Upper lobe of left lung (tissue), 4 donors: ENCODE data around the gene COA7.

Experiments
- POLR2A ChIP-seq, 4 donors: fragments of 450-650 bp; IDR thresholded peaks; one replicate each; pipeline ENCODE4 v1.5.1; 2016 to 2017; ENCODE audit warnings: antibody characterized with exemption in 4 of 4, mild to moderate bottlenecking in 2 of 4
- POLR2AphosphoS5 ChIP-seq, 2 donors: sonication (generic); formaldehyde crosslinking; IDR thresholded peaks; one replicate each; pipeline ENCODE4 v1.5.1; 2017; ENCODE audit warnings: antibody characterized with exemption in 2 of 2
- TF ChIP-seq, protein P1 (sequence below), 6 experiments: fragments of 450-650 bp in 4 of 6; fragments of 200-600 bp in 2 of 6; sonication (generic) in 2 of 6; IDR thresholded peaks; one replicate each; pipeline ENCODE4 v1.5.1; 2016 to 2019; ENCODE audit warnings: antibody characterized with exemption in 6 of 6

DNA sequence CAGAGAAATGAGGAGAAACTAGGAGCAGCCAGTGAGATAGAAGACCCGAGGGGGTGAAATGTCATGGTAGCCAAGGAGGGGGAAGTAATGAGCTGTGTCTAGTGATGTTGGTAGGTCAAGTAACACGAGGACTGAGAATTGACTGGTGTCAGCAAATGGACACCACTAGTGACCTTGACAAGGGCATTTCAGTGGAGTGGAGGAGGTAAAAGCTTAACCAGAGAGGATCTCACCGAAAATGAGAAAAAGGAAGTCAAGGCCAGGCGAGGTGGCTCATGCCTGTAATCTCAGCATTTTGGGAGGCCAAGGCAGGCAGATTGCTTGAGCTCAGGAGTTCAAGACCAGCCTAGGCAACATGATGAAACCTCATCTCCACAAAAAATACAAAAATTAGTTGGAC, 25.1 kb upstream of the COA7 start:
- TF ChIP-seq, protein P1, sequence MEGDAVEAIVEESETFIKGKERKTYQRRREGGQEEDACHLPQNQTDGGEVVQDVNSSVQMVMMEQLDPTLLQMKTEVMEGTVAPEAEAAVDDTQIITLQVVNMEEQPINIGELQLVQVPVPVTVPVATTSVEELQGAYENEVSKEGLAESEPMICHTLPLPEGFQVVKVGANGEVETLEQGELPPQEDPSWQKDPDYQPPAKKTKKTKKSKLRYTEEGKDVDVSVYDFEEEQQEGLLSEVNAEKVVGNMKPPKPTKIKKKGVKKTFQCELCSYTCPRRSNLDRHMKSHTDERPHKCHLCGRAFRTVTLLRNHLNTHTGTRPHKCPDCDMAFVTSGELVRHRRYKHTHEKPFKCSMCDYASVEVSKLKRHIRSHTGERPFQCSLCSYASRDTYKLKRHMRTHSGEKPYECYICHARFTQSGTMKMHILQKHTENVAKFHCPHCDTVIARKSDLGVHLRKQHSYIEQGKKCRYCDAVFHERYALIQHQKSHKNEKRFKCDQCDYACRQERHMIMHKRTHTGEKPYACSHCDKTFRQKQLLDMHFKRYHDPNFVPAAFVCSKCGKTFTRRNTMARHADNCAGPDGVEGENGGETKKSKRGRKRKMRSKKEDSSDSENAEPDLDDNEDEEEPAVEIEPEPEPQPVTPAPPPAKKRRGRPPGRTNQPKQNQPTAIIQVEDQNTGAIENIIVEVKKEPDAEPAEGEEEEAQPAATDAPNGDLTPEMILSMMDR (IDR thresholded peaks at IDR 0.05), result no peak
- TF ChIP-seq POLR2AphosphoS5 (IDR thresholded peaks at IDR 0.05) (no peak), POLR2A (IDR thresholded peaks at IDR 0.05) (no peak)
